Measurements from ENCODE around the gene CDC6. TPM values are rescaled to one million over a fixed set of nuclear protein-coding genes. Genes with fewer than 3 reads are reported as not detected.

The CDC6 gene
- total RNA-seq, 2 experiments from 2014 or later: 81.1 to 98.8 TPM

DNA sequence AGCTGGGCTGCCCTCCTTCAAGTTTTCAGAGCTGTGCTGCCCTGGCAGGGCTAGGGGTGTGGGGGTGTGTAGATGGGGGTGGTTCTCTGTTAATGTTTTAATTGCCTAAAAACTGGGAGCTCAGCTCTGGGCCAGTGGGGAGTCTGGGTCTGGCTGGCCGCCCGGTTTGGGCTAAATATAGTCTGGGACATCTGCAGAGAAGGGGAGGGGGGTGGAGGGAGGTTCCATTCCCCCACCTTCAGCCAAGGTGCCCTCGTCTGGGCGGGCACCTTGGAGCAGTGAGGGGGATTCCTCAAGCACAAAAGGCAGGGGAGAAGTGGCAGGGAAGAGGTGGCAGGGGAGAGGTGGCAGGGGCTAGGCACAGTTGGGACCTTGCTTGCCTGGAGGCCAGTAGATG is 34.3 kb downstream of the CDC6 start:
- Mint-ChIP-seq H3K27me3 (no peaks in the 10 kb centered on the region), H3K27ac (peak overlapping the region; percentile 96), H3K9me3 (no peaks in the 10 kb centered on the region), H3K36me3 (ENCODE audit: low read depth) (peaks cover 36% of the 10 kb centered on the region), H3K4me3 (peak overlapping the region; percentile 99), H3K4me1 (peaks cover 68% of the 10 kb centered on the region)
- POLR2A ChIA-PET: no interaction called here
- DNase-seq: no peak
- CTCF ChIA-PET: interaction anchor here (1.0 to 7.9 kb wide), 6 partner anchors 9 to 238 kb away, joined by 3 to 47 read pairs (median 5); no protein-coding TSS in a partner anchor

DNA sequence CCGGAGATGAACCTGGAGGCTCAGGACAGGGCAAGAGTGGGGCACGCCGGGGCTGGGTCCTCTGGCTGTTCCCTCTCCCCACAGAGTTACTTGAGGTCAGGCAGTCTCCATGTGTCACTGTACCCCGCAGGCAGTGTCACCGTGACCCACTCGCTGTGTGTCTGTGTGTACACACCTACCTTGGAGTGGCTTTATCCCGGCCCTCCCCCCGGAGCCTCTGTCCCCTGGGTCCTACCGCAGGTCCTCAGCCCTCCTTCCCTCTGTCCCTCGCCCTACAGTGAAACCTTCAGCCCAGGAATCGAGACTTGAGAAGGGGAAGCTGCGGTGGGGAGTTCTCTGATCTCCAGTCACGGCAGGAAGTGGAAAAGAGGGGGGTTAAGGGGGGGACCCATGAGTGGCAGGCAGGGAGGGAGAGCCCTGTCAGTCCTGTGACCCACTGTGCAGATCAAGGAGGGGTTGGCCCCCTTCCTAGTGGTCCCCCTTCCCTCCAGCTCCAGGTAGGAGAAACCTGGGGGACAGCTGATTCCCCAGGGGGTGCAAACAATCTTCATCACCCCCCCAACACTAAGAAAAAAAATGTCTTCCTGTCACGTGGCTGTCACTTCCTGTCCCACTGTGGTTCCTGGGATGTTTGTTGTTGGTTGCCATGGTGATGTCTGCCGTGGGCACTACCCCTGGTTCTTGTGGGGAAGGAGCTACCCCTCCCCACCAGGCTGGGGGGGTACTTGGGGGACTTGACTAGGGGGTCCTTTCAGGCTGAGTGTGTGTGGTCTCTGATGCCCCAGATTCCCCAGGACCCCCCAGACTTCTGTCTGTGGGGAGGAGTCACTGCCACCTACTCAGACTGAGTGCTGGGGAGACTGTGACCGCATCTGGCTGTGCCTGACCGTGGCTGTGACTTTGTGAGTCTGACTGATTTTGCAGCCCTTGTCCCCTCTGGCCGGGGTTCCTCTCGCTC is 35.0 kb downstream of the CDC6 start:
- no peaks in the 10 kb centered on the region for H3K9me3 Mint-ChIP-seq
- POLR2A ChIA-PET: interaction anchor here (0.7 kb wide), 1 partner anchor 239 kb away, joined by 3 read pairs; no protein-coding TSS in a partner anchor
- DNase-seq: peak; percentile 96
- no peaks in the 10 kb centered on the region for H3K27me3 Mint-ChIP-seq
- peaks cover 41% of the 10 kb centered on the region for H3K36me3 Mint-ChIP-seq (ENCODE audit: low read depth)
- peaks cover 68% of the 10 kb centered on the region for H3K4me1 Mint-ChIP-seq
- peak overlapping the region; percentile 99 for H3K4me3 Mint-ChIP-seq
- peak overlapping the region; percentile 96 for H3K27ac Mint-ChIP-seq
- CTCF ChIA-PET: interaction anchor here (1.0 to 7.9 kb wide), 9 partner anchors 10 to 237 kb away, joined by 3 to 47 read pairs (median 3); no protein-coding TSS in a partner anchor

DNA sequence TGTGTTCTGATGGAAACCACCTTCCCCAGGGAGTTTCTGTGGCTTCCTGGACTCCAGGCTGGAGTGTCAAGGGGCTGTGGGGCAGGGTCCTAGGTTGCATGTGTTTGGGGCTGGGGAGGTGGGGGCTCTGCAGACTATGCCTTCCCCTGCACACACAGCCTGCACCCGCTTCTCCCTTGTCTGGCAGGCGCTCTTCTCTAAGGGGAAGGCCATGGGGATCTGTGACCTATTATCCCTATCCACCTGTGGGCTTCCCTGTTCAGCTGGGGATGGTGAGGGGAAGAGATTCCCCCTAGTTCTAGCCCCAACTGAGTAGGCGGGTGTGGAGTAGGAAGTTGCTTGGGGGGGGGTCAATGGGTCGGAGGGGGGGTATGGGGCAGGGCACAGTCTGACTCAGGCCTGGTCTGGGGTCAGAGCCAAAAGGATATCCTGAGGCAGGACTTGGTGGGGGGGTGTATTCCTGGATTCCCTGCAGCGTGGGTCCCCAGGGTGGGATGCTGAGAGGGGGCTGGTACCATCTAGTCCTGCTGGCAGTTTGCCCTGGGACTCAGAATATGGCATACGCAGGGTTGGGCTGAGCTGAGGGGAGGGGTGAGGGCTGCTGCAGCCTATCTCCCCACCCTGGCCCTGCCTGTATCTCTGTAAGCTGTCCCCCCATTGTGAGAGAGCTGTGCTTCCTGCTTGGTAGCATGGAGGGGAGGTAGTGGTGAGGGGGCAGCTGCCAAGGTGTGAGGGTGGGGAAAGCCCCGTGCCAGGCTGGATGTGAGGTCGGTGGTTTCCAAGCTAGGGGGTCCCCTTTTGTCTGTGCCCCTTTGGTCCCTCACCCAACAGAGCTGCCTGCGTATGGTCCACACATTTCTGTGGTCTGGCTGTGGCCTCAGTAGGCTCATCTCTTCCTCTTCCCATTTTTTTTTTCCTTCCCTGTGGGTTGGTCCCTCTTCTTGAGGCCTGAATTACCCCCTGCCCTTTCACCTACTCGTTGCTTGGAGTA is 36.0 kb downstream of the CDC6 start:
- peaks cover 76% of the 10 kb centered on the region for H3K4me1 Mint-ChIP-seq
- peak overlapping the region; percentile 96 for H3K27ac Mint-ChIP-seq
- POLR2A ChIA-PET: no interaction called here
- H3K4me3 Mint-ChIP-seq: peak overlapping the region; percentile 99
- H3K27me3 Mint-ChIP-seq: no peaks in the 10 kb centered on the region
- peak; percentile 56 for DNase-seq
- H3K36me3 Mint-ChIP-seq (ENCODE audit: low read depth): peaks cover 48% of the 10 kb centered on the region
- no peaks in the 10 kb centered on the region for H3K9me3 Mint-ChIP-seq
- CTCF ChIA-PET: interaction anchor here (0.8 to 7.9 kb wide), 11 partner anchors 8 to 209 kb away, joined by 3 to 47 read pairs (median 3); no protein-coding TSS in a partner anchor

DNA sequence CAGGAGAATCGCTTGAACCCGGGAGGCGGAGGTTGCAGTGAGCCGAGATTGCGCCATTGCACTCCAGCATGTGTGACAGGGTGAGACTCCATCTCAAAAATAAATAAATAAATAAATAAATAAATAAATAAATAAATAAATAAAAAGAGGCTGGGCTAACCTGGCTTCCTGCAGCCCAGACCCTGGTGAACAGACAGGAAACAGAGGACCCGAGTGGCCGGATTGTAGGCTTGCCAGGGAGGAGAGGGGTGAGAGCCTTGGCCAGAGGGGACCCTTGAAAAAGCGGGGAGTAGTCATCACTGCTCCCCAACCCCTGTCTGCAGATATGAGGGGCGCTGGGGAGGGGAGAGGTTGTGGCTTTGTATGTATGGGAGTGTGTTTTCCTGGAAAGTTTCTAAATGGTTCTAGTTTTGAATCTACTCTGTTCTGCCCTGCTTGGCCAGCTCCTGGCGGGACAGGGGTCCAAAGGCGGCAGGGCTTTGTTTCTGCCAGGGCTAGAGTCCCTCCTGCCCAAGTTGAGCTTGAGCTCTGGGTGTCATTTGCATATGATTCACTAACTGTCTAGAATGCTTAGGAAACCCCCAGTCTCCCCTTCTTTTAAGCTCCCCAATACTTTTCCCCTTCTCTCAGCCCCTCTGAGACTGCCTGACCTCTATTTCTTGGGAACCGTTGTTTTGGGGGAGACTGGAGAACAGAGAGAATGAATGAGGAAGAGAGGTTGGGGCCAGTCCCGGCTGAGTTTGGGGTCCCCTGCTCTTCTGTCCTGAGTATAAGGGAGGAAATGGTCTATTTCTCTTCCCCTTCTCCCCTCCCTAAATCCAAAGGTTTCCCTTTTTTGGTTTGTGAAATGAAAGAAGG is 37.7 kb downstream of the CDC6 start:
- ChIA-PET CTCF (interaction anchor here (1.0 to 7.9 kb wide), 8 partner anchors 8 to 101 kb away, joined by 3 to 47 read pairs (median 10); no protein-coding TSS in a partner anchor), POLR2A (no interaction called here)
- Mint-ChIP-seq H3K9me3 (no peaks in the 10 kb centered on the region), H3K27me3 (no peaks in the 10 kb centered on the region), H3K36me3 (ENCODE audit: low read depth) (peaks cover 42% of the 10 kb centered on the region), H3K4me3 (peak overlapping the region; percentile 80), H3K27ac (peak overlapping the region; percentile 96), H3K4me1 (peaks cover 83% of the 10 kb centered on the region)
- peak; percentile 36 for DNase-seq

DNA sequence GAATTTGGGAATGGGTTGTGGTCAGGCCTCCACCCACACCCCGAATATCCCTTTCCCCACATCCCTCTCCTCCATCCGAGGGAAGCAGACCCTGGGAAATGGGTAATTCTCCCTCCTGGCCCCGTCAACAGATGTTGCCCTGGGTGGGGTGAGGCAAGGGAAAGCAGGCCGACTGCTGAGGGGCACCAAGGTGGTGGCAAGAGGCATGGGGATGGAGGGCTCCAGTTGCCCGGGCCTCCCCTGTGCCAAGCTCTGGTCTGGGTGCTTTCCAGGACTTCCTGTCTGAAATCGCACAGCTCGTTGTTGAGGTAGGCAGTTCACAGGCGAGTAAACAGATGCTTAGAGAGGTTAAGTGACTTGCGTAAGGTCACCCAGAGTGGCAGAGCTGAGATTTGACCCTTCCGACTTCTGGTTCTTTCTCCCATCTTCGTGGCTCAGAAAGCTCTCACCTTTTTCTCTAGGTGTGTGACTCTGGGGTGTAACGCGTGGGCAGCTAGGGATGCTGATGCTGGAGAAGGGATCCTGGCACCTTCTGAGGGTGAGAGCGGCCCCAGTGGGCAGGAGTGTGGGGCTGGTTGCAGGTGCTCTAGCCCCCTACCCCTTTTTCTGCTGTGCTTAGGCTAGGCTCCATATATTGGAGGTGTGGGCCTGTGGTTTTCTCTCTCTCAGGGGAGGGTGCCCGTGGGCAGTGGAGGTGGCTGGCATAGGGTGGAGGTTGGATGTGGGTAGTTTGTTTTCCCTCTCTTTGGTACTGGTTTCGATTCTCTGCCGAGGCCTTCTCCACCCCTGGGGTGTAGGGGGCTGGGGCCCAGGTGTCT is 38.5 kb downstream of the CDC6 start:
- Mint-ChIP-seq H3K4me1 (peaks cover 83% of the 10 kb centered on the region), H3K27me3 (no peaks in the 10 kb centered on the region), H3K27ac (peak overlapping the region; percentile 96), H3K9me3 (no peaks in the 10 kb centered on the region), H3K4me3 (peak overlapping the region; percentile 80), H3K36me3 (ENCODE audit: low read depth) (peaks cover 42% of the 10 kb centered on the region)
- CTCF ChIA-PET: interaction anchor here (1.1 to 7.9 kb wide), 8 partner anchors 8 to 100 kb away, joined by 3 to 47 read pairs (median 11); no protein-coding TSS in a partner anchor
- peak; percentile 70 for DNase-seq
- POLR2A ChIA-PET: interaction anchor here (0.6 kb wide), 1 partner anchor 164 kb away, joined by 3 read pairs; no protein-coding TSS in a partner anchor

DNA sequence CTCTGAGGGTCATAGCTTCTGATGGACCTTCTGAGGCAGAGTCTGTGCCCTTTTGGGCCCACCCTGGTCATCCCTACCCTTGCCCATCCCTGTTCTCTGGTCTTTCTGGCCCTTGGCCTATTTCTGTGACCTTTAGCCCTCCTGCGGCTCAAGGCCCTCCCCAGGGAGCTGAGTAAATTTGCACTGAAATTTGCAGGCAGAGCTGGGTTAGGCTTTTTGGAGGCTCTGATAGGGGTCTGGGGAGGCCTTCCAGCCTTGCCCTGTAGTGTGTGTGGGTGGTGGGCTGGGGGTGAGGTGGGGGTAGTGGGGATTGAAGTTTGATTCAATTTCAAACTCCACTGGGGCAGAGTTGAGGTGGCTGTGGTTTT is 39.1 kb downstream of the CDC6 start:
- POLR2A ChIA-PET: interaction anchor here (0.6 kb wide), 1 partner anchor 163 kb away, joined by 3 read pairs; no protein-coding TSS in a partner anchor
- Mint-ChIP-seq H3K9me3 (no peaks in the 10 kb centered on the region), H3K4me1 (peaks cover 87% of the 10 kb centered on the region), H3K4me3 (peak overlapping the region; percentile 80), H3K36me3 (ENCODE audit: low read depth) (peaks cover 46% of the 10 kb centered on the region), H3K27ac (peak overlapping the region; percentile 96), H3K27me3 (no peaks in the 10 kb centered on the region)
- CTCF ChIA-PET: interaction anchor here (1.1 to 7.9 kb wide), 7 partner anchors 9 to 27 kb away, joined by 3 to 47 read pairs (median 14); no protein-coding TSS in a partner anchor
- DNase-seq: no peak

DNA sequence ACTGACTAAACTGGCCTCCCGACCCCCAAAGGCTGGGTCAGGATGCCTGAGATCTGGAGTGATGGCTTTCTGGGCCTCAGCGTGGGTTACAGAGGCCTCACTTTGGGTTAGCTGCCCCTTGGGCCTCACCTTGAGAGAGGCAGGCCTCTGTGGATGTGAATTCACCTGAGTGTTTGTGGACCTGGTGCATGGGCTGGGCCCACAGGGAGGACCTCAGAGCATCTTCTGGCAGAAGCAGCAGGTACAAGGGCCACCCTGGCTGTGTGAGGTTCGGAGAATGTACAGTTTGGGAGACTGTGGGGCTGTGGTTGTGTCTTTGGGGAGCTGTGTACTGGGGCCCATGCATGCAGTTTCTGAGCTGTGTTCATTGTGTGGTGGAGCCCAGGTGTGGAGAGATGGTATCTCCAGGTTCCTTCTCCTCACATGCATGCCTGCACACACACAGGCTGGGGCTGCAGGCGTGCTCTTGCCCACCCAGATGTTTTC is 39.6 kb downstream of the CDC6 start:
- Mint-ChIP-seq H3K4me3 (peak overlapping the region; percentile 80), H3K4me1 (peaks cover 88% of the 10 kb centered on the region), H3K27ac (peak overlapping the region; percentile 96), H3K27me3 (no peaks in the 10 kb centered on the region), H3K9me3 (no peaks in the 10 kb centered on the region), H3K36me3 (ENCODE audit: low read depth) (peaks cover 44% of the 10 kb centered on the region)
- DNase-seq: peak; percentile 41
- ChIA-PET POLR2A (no interaction called here), CTCF (interaction anchor here (0.6 to 7.9 kb wide), 8 partner anchors 9 to 233 kb away, joined by 3 to 47 read pairs (median 11); no protein-coding TSS in a partner anchor)

DNA sequence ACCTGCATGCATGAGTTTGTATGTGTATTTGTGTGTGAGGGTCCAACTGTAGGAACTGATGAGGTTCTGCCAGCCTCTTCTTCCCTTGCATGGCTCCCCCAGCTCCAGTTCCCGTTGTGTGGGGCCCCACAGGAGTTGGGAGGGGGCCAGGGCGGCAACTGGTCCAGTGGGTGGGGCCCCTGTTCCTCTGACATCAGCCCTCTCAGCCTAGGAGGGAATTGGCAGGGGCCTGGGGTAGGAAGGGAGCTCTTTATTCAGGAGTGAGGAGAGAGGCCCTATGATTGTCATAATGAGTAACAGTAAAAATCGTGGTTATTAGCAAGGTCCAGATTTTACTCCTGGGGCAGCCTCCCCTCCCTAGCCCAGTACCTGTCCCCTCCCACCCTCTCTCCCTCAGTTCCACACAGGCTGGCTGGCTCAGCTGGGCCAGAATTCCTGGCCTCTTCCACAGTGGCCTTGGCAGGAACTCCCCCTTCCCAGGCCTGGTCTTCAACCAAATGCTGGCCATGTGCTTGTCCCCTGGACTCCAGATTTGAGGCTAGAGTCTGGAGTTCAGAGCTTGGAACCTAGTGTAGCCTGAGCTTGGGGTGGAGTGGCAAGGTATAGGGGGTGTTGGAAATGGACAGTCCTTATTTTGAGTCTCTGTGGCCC is 40.2 kb downstream of the CDC6 start:
- Mint-ChIP-seq H3K4me1 (peaks cover 93% of the 10 kb centered on the region), H3K27me3 (no peaks in the 10 kb centered on the region), H3K36me3 (ENCODE audit: low read depth) (peaks cover 48% of the 10 kb centered on the region), H3K9me3 (no peaks in the 10 kb centered on the region), H3K4me3 (peak overlapping the region; percentile 80), H3K27ac (peak overlapping the region; percentile 96)
- no peak for DNase-seq
- ChIA-PET POLR2A (interaction anchor here (0.6 kb wide), 1 partner anchor 1084 kb away, joined by 3 read pairs; no protein-coding TSS in a partner anchor), CTCF (interaction anchor here (0.6 to 7.9 kb wide), 9 partner anchors 8 to 232 kb away, joined by 3 to 47 read pairs (median 4); no protein-coding TSS in a partner anchor)

DNA sequence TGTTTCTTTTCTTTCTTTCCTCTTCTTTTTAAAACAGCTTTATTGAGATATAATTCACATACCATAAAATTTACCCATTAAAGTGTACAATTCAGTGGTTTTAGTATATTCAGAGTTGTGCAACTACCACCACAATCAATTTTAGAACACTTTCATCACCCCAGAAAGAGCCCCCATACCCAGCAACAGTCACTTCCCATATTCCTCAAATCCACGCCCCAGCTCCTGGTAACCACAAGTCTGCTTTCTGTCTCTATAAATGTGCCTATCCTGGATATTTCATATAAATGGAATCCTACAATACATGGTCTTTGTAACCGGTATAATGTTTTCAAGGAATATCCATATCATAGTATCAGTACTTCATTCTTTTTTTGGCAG is 40.7 kb downstream of the CDC6 start:
- peak overlapping the region; percentile 59 for H3K4me3 Mint-ChIP-seq
- peaks cover 93% of the 10 kb centered on the region for H3K4me1 Mint-ChIP-seq
- no peak for DNase-seq
- CTCF ChIA-PET: interaction anchor here (1.0 to 7.9 kb wide), 7 partner anchors 11 to 235 kb away, joined by 3 to 47 read pairs (median 4); no protein-coding TSS in a partner anchor
- H3K36me3 Mint-ChIP-seq (ENCODE audit: low read depth): peaks cover 52% of the 10 kb centered on the region
- no peaks in the 10 kb centered on the region for H3K27me3 Mint-ChIP-seq
- H3K27ac Mint-ChIP-seq: peak overlapping the region; percentile 88
- POLR2A ChIA-PET: interaction anchor here (0.6 kb wide), 1 partner anchor 1084 kb away, joined by 3 read pairs; no protein-coding TSS in a partner anchor
- no peaks in the 10 kb centered on the region for H3K9me3 Mint-ChIP-seq

Measured in activated CD4-positive, alpha-beta T cell treated with anti-CD3 and anti-CD28 coated beads, Interleukin-2, amount 10 ng/mL, durations not matched to agents 7 days and 5 days (primary cell).